ENCODE data around the gene GLS2. TPM values are rescaled to one million over a fixed set of nuclear protein-coding genes. Genes with fewer than 3 reads are reported as not detected.

GLS2 gene
- polyA plus RNA-seq, 1 donor (not counting 4 experiments of a cell fraction or from before 2014, with no cell fraction given), result 0.87 TPM

DNA sequence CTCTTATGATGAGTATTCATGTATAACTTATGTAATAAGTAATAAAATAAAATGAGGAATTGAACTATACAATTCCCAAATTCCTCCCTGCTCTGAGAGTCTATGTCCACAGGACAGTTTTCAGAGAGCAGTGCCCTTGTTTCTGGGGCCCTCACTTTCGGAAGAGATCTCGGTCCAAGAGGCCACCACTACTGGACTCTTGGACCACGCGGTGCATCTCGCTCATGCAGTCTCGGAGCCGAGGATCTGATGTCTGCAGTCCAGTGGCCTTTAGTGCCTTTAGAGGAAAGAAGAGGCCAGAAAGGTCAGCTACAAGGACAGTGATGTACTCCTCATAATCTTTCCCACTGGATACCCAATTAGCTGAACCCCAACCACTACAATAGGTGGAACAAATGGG lies 8.3 kb downstream of the GLS2 start:
- dilution Hi-C loops (cut with MboI; ENCODE audit: extremely low pct_ligation_motif_present, low sequenced_read_pairs), result no loop called here
- no peak for TF ChIP-seq CTCF (optimal IDR thresholded peaks at IDR 0.05 in 1 of 3, IDR thresholded peaks at IDR 0.05 in 1 of 3, conservative IDR thresholded peaks at IDR 0.05 in 1 of 3; ENCODE audit: extremely low read depth in 1 of 3, insufficient read depth in 2 of 3, low read length in 3 of 3)
- no peak for TF ChIP-seq EZH2 (IDR thresholded peaks at IDR 0.05; ENCODE audit: low read length)
- H3K9ac ChIP-seq (ENCODE audit: control insufficient read depth, extremely low read depth, insufficient read depth, low read length), result no peak overlapping the region
- DNase-seq (ENCODE audit: low read depth, low spot score), result no peak
- no peaks in the 10 kb centered on the region for H3K36me3 ChIP-seq (ENCODE audit: control insufficient read depth in 2 of 2, extremely low read depth in 1 of 2, insufficient read depth in 2 of 2, low read length in 2 of 2)
- no peaks in the 10 kb centered on the region for H3K9me3 ChIP-seq (ENCODE audit: control insufficient read depth, low read depth, low read length)
- no peak overlapping the region for H3K27ac ChIP-seq (ENCODE audit: control insufficient read depth, insufficient read depth, low read length)
- H4K20me1 ChIP-seq (ENCODE audit: control insufficient read depth, extremely low read depth, insufficient read depth, low read length), result no peaks in the 10 kb centered on the region
- H3K9me1 ChIP-seq (ENCODE audit: control insufficient read depth, extremely low read depth, insufficient read depth, low read length), result no peaks in the 10 kb centered on the region
- no peaks in the 10 kb centered on the region for H3K27me3 ChIP-seq (ENCODE audit: control insufficient read depth, extremely low read depth, insufficient read depth, low read length)
- no peak overlapping the region for H3K4me2 ChIP-seq (ENCODE audit: control insufficient read depth, extremely low read depth, insufficient read depth, low read depth, low read length)
- no peak overlapping the region for H3K4me3 ChIP-seq (ENCODE audit: control insufficient read depth in 2 of 3, extremely low read depth in 1 of 3, insufficient read depth in 2 of 3, low read depth in 1 of 3, low read length in 3 of 3)
- no peak overlapping the region for H2AFZ ChIP-seq (ENCODE audit: control insufficient read depth, low read length)
- FAIRE-seq, result no peak
- no peaks in the 10 kb centered on the region for H3K79me2 ChIP-seq (ENCODE audit: control insufficient read depth, insufficient read depth, low read length)
- H3K4me1 ChIP-seq (ENCODE audit: control insufficient read depth, extremely low read depth, insufficient read depth, low read length), result peaks cover 4% of the 10 kb centered on the region

GRCh38 chr12:56477521-56478225 lies 10.3 kb downstream of the GLS2 start:
- no peak overlapping the region for H3K9ac ChIP-seq (ENCODE audit: control insufficient read depth, extremely low read depth, insufficient read depth, low read length)
- H3K9me1 ChIP-seq (ENCODE audit: control insufficient read depth, extremely low read depth, insufficient read depth, low read length), result no peaks in the 10 kb centered on the region
- H3K4me1 ChIP-seq (ENCODE audit: control insufficient read depth, extremely low read depth, insufficient read depth, low read length), result peaks cover 4% of the 10 kb centered on the region
- no peak for FAIRE-seq
- H3K79me2 ChIP-seq (ENCODE audit: control insufficient read depth, insufficient read depth, low read length), result no peaks in the 10 kb centered on the region
- H3K4me3 ChIP-seq (ENCODE audit: control insufficient read depth in 2 of 3, extremely low read depth in 1 of 3, insufficient read depth in 2 of 3, low read depth in 1 of 3, low read length in 3 of 3), result no peak overlapping the region
- H3K27ac ChIP-seq (ENCODE audit: control insufficient read depth, insufficient read depth, low read length), result no peak overlapping the region
- H2AFZ ChIP-seq (ENCODE audit: control insufficient read depth, low read length), result no peak overlapping the region
- H3K36me3 ChIP-seq (ENCODE audit: control insufficient read depth in 2 of 2, extremely low read depth in 1 of 2, insufficient read depth in 2 of 2, low read length in 2 of 2), result peaks cover 0 to under 1% of the 10 kb centered on the region in 2 experiments
- DNase-seq (ENCODE audit: low read depth, low spot score), result no peak
- no peak for TF ChIP-seq EZH2 (IDR thresholded peaks at IDR 0.05; ENCODE audit: low read length)
- TF ChIP-seq CTCF (optimal IDR thresholded peaks at IDR 0.05 in 1 of 3, IDR thresholded peaks at IDR 0.05 in 1 of 3, conservative IDR thresholded peaks at IDR 0.05 in 1 of 3; ENCODE audit: extremely low read depth in 1 of 3, insufficient read depth in 2 of 3, low read length in 3 of 3), result no peak
- no peaks in the 10 kb centered on the region for H3K27me3 ChIP-seq (ENCODE audit: control insufficient read depth, extremely low read depth, insufficient read depth, low read length)
- dilution Hi-C loops (cut with MboI; ENCODE audit: extremely low pct_ligation_motif_present, low sequenced_read_pairs), result no loop called here
- H3K9me3 ChIP-seq (ENCODE audit: control insufficient read depth, low read depth, low read length), result no peaks in the 10 kb centered on the region
- no peak overlapping the region for H3K4me2 ChIP-seq (ENCODE audit: control insufficient read depth, extremely low read depth, insufficient read depth, low read depth, low read length)
- H4K20me1 ChIP-seq (ENCODE audit: control insufficient read depth, extremely low read depth, insufficient read depth, low read length), result no peaks in the 10 kb centered on the region

Measured in keratinocyte (primary cell).